Suprapubic skin (tissue), 4 donors: ENCODE results near the gene TARDBP.

Experiments
- EP300 ChIP-seq: sonication (generic); formaldehyde crosslinking; IDR thresholded peaks from one replicate; pipeline ENCODE4 v1.6.1; 2017; ENCODE audit warnings: antibody characterized with exemption
- POLR2A ChIP-seq, 2 donors: fragments of 450-650 bp; IDR thresholded peaks; one replicate each; pipeline ENCODE4 v1.6.1; 2017; ENCODE audit warnings: antibody characterized with exemption in 2 of 2, mild to moderate bottlenecking in 2 of 2, moderate library complexity in 2 of 2
- POLR2AphosphoS5 ChIP-seq, 3 donors: sonication (generic); formaldehyde crosslinking; IDR thresholded peaks; one replicate each; pipeline ENCODE4 v1.6.1; 2017; ENCODE audit warnings: antibody characterized with exemption in 3 of 3
- TF ChIP-seq, protein P1 (sequence below), 2 donors: fragments of 200-600 bp in 1 of 2; fragments of 450-650 bp in 1 of 2; sonication (generic) in 1 of 2; IDR thresholded peaks; one replicate each; pipeline ENCODE4 v1.5.1; 2016 to 2019; ENCODE audit warnings: antibody characterized with exemption in 2 of 2, mild to moderate bottlenecking in 1 of 2, moderate library complexity in 1 of 2

DNA sequence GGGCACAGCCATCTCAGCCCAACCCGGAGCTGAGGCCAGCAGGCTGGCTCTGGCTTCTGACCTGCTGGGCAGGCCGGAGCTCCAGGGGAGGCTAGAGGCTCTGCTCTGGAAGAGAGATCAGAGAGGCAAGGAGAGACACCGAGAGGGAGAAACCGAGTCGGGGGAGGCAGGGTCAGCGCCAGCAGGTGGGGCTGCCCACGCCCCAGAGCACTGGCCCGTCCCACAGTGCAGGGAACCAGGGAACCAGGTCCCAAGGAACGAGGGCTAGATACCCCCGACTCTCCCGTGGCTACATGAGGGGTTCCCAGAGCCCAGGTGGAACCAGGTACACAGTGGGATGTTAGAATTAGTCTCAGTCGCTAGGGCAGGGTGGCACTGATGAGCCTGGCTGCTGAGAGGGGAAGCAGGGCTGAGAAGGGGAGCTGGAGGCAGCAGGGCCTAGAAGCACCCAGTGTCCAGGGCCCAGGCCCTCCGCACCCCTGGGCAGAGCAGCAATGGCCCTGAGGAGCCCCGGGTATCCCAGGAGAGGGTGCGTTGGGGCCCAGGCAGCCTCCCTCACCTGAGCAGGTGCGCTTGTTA lies 32.5 kb downstream of the TARDBP start:
- TF ChIP-seq, protein P1, sequence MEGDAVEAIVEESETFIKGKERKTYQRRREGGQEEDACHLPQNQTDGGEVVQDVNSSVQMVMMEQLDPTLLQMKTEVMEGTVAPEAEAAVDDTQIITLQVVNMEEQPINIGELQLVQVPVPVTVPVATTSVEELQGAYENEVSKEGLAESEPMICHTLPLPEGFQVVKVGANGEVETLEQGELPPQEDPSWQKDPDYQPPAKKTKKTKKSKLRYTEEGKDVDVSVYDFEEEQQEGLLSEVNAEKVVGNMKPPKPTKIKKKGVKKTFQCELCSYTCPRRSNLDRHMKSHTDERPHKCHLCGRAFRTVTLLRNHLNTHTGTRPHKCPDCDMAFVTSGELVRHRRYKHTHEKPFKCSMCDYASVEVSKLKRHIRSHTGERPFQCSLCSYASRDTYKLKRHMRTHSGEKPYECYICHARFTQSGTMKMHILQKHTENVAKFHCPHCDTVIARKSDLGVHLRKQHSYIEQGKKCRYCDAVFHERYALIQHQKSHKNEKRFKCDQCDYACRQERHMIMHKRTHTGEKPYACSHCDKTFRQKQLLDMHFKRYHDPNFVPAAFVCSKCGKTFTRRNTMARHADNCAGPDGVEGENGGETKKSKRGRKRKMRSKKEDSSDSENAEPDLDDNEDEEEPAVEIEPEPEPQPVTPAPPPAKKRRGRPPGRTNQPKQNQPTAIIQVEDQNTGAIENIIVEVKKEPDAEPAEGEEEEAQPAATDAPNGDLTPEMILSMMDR (IDR thresholded peaks at IDR 0.05) = no peak
- TF ChIP-seq POLR2A (IDR thresholded peaks at IDR 0.05) (no peak), EP300 (no peak), POLR2AphosphoS5 (IDR thresholded peaks at IDR 0.05) (no peak)
